Stimulated activated CD4-positive, alpha-beta T cell treated with anti-CD3 and anti-CD28 coated beads, TNF-alpha, amount 100 ng/mL, for 1 hour (primary cell): ENCODE data around the gene CACYBP.

Source experiments
- DNase-seq, 3 donors: peaks; one replicate each; pipeline ENCODE4 v3.0.0-alpha.2; 2020; ENCODE audit warnings: low read depth in 3 of 3, low spot score in 1 of 3

CACYBP gene, protein sequence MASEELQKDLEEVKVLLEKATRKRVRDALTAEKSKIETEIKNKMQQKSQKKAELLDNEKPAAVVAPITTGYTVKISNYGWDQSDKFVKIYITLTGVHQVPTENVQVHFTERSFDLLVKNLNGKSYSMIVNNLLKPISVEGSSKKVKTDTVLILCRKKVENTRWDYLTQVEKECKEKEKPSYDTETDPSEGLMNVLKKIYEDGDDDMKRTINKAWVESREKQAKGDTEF

GRCh38 chr1:174999936-175000696 is at the start of gene CACYBP:
Gene CACYBP (plus strand): TSS chr1:174999947. CDS start chr1:175000181, 234 bp downstream.
- no peak for DNase-seq

DNA sequence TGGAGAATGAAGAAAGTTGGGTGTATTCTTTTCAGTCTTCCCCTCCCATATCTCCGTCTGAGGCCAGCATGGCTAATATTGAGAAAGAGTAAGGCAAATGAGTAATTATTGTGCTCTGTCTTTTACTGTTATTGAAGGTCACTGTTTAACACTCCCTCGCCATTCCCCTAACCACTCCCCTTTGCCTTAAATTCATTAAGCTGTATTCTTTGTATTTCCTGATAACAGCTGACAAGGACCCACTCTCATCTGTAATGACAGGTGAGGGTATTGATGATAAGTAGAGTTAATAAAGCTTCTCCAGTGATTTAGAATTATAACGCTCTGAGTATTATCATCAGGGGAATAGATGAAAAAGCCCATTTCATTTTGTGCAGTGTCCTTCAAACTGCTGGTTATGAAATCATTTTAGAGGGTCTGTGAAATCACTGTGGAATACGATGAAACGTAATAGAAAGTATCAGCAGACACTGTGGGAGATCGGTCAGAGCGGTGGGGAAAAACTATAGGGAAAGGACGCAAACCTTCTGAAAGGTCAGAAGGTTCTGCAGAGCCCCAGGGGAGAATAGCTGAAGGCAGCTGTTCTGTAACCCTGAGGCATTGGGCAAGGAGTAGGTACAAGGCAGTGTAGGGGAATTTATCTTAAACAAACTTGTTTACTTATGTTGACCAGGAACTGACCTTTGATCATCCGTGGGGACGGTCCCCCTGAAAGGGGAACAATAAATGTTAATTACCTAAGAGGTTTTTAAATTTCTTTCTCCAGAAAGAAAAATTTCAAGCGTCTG is 46.3 kb upstream of the CACYBP start:
- no peak for DNase-seq

- no peak for DNase-seq
These were observed 45.7 kb upstream of the CACYBP start for GRCh38 chr1:174954073-174954460.

- no peak for DNase-seq
These were observed 44.8 kb upstream of the CACYBP start for GRCh38 chr1:174954671-174955669.

DNA sequence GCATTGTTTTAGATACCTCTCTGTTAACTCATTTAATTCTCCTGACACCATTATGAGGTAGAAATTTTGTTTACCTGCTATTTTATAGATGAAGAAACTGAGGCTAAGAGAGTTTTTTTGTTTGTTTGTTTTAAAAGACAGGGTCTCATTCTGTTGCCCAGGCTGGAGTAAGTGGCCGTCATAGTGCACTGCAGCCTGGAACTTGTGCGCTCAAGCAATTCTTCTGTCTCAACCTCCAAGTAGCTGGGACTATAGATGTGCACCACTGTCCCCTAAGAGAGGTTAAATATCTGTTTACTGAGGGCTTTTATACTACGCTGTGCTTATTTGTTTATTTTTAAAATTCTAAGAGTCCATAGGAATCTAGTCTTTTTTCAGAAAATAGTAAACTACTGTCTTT is 43.7 kb upstream of the CACYBP start:
- no peak for DNase-seq

GRCh38 chr1:174956976-174957375 is 42.8 kb upstream of the CACYBP start:
- DNase-seq: no peak

DNA sequence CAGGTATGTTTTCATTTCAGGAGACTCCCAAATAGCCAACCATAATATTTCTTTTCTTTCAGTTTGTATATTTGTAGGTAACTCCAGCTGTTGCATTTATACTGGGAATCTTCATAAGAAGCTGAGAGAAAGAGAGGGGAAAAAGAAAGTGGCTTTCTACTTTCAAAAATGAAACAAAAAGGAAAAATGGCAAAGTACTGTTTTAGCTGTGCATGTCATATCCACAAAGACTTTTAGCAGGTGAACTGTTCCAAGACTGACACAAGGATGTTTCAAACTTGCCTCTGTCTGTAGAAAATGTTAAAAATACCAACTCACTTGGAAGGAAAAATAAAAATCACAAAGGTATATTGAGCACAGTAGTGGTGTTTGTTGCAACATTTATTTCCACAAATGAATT is 41.9 kb upstream of the CACYBP start:
- no peak for DNase-seq

GRCh38 chr1:174958396-174958795 is 41.4 kb upstream of the CACYBP start:
- DNase-seq: no peak

GRCh38 chr1:174960362-174960761 is 39.4 kb upstream of the CACYBP start:
- DNase-seq: no peak

GRCh38 chr1:174963529-174964125 is 36.1 kb upstream of the CACYBP start:
- no peak for DNase-seq

DNA sequence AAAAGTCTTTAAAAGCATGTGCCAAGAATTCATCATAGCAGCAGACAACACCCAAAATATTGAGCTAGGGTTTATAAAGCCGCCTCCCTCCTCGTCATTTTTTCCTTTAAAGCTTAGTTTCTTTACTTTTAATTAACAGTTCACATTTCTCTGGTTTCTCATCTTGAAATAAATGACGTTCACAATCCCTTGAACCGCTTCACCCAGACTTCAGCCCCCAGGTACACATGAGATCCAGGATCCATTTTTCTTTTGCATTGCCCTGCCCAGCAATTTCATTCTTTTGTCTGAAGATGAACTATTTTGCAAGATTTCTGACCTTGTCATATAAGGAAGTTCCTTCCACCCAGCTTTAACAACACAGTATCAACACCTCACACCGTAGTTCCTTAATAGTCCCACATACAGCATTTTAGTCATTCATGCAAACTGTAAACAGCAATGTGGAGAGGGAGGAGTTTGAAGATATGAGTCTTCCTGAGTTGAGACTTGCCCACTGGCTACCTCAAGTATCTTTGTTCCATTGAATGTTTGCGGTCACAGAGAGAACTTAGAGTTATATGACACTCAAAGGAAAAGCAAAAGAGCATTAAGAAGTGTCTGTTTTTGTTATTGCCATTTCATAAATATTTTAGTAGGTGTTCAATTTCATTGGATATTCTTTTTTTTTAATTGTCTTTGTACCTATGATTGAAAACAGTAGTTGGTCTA is 35.3 kb upstream of the CACYBP start:
- no peak for DNase-seq

DNA sequence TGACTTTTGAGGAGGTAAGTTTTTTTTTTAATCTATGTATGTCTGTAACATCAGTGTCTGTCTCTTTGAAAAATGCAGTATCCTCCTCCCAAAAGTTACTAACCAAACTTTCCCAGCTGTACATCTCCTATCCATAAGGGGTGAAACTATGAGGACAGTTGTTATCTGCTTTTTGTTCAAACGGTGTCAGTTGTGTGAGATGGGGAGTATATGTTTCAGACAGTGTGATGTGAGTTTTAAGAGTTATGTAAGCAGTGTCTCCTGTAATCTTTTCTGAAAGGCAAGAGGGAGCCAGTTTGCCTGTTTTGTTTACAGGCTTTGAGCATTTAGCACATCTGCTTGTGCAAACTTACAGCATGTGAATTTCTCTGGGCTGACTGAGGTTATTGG is 34.8 kb upstream of the CACYBP start:
- no peak for DNase-seq

GRCh38 chr1:174965362-174966007 is 34.3 kb upstream of the CACYBP start:
- DNase-seq: no peak

GRCh38 chr1:174966008-174966572 is 33.7 kb upstream of the CACYBP start:
- no peak for DNase-seq

DNA sequence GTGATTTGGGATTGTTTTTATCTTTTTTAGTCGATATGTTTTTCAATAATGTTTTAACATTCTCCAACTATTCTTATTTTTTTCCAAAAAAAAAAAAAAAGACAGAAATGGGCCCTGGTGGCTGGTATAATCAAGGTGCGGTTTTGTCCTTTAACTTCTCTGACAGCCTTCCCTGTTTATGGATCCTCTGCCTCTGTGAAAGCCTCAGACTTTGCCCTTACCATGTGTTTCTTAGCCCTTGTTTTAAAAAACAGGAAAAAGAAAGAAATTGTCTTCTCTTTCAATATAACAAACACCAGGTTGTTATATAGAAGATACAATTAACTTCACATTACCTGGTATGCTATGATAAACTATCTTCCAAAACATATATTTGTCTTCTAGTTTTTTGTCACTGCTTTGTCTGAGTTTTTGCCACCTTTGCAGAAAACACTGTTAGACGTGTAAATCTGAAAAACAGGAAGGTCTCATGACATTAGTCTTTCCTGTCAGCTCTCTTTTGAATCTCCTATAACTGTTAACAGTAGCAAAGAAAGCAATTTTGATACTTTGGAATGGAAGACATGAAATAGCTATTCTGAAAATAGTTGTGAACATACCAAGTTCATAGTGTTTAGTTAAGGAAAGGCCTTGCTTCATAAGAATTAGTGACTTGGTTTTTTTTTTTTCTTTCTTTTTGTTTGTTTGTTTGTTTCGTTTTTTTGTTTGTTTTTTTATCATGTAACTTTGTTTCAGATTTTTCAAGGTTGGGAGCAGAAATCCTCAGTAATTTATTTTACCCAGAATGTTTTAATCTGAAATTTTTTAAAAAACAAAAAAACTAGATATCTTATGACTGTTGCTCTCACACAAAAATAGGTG is 31.7 kb upstream of the CACYBP start:
- DNase-seq: no peak

GRCh38 chr1:174968750-174969244 is 30.9 kb upstream of the CACYBP start:
- DNase-seq: no peak

DNA sequence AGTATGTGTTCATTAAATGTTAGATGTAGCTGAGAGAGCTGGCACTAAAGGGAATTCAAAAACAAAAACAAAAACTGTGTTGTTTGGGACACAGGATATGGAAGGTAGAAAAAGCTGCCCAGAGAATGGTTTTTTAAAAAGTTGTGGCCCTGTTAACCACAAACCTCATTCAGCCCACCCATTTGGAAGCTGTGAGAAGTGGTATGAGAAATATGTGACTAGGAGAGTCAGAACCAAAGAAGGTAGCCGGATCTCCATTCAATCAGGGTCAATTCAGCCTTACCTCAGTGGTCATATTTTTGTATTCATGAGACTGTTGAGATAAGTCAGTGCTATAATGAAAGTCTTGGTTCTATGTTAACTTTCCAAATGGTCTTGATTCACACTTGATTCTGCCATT is 29.8 kb upstream of the CACYBP start:
- no peak for DNase-seq

DNA sequence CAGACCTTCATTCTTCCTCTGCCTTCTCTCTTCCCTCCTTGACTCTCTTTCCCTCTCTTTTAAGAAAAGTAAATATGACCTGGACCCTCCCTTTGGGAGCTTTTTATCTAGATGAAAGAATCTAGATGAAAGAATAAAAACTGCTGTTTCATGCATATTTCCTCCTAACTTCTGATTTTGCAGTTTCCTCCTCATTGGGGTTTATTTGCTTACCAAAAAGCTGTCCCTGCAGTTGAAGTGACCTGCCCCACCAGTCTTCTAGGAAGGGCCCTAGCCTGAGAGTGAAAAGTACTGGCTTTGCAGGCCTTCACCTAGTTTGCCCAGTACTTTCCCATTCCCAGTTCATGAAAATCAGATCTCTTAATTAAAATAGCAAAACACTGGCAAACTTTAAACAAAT is 28.3 kb upstream of the CACYBP start:
- DNase-seq: no peak
